ENCODE measurements around the gene SETBP1. TPM values are rescaled to one million over a fixed set of nuclear protein-coding genes. Genes with fewer than 3 reads are reported as not detected.

Gene SETBP1
- total RNA-seq, 1 experiment from 2014 or later = 14.0 TPM

DNA sequence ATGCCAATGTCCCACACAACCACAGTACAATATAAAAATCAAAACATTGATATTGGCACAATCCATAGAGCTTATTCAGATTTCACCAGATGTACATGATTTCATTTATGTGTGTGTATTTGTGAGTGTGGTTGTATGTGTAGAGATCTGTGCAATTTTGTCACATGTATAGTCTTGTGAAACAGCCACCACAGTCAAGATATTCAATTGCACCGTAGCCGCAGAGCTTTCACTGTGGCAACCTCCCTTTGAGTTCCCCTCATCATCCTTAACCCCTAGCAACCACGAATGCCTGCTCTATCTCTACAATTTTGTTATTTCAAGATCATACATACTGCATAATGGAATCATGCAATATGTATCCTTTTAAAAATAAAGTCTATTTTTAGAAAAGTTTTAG lies 391.3 kb downstream of the SETBP1 start:
- no TSS peak for BruUV-seq (replicated peaks)

DNA sequence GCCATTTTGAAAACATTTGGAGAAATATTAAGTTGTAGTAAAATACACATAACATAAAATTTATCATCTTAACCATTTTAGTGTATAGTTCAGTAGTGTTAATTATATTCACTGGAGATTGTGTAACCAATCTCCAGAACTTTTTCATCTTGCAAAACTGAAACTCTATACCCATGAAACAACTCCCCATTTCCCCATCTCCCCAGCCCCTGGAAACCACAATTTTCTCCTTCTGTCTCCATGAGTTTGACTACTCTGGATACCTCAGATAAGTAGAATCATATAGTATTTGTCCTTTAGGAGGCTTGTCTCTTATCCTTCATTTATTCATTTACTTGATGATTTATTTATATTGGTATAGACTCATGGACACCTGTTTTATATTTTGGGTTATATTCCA lies 392.9 kb downstream of the SETBP1 start:
- H3K27ac ChIP-seq (ENCODE audit: low read depth, low read length, poor library complexity, severe bottlenecking) = no peak overlapping the region
- H3K4me3 ChIP-seq (ENCODE audit: low read depth, low read length, poor library complexity, severe bottlenecking) = no peak overlapping the region
- no peaks in the 10 kb centered on the region for H3K27me3 ChIP-seq (replicated peaks; ENCODE audit: insufficient read depth, low read depth, low read length, poor library complexity)
- no peaks in the 10 kb centered on the region for H3K9me3 ChIP-seq (ENCODE audit: low read depth, low read length, poor library complexity, severe bottlenecking)
- ChIA-PET POLR2A (ENCODE audit: low non-redundant PET) (no interaction called here), CTCF (no interaction called here)
- no TSS peak for BruUV-seq (replicated peaks)
- intact Hi-C loops (cut with micrococcal nuclease; ENCODE audit: unreplicated experiment) = no loop called here
- DNase-seq (ENCODE audit: low spot score) = no peak
- H3K4me1 ChIP-seq (ENCODE audit: insufficient read depth, low read length, poor library complexity, severe bottlenecking) = no peaks in the 10 kb centered on the region
- TF ChIP-seq, protein P1, sequence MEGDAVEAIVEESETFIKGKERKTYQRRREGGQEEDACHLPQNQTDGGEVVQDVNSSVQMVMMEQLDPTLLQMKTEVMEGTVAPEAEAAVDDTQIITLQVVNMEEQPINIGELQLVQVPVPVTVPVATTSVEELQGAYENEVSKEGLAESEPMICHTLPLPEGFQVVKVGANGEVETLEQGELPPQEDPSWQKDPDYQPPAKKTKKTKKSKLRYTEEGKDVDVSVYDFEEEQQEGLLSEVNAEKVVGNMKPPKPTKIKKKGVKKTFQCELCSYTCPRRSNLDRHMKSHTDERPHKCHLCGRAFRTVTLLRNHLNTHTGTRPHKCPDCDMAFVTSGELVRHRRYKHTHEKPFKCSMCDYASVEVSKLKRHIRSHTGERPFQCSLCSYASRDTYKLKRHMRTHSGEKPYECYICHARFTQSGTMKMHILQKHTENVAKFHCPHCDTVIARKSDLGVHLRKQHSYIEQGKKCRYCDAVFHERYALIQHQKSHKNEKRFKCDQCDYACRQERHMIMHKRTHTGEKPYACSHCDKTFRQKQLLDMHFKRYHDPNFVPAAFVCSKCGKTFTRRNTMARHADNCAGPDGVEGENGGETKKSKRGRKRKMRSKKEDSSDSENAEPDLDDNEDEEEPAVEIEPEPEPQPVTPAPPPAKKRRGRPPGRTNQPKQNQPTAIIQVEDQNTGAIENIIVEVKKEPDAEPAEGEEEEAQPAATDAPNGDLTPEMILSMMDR (conservative IDR thresholded peaks at IDR 0.05; ENCODE audit: low read depth, low read length) = no peak
- TF ChIP-seq EZH2 (IDR thresholded peaks at IDR 0.05; ENCODE audit: borderline replicate concordance, low read depth, low read length, poor library complexity, severe bottlenecking) = no peak
- no peaks in the 10 kb centered on the region for H3K36me3 ChIP-seq (ENCODE audit: insufficient read depth, low read length, poor library complexity, severe bottlenecking)

More for the DNA sequence above, 391.3 kb downstream of the SETBP1 start:
- Histone ChIP-seq H3K9me3 (ENCODE audit: low read depth, low read length, poor library complexity, severe bottlenecking) (no peaks in the 10 kb centered on the region), H3K4me1 (ENCODE audit: insufficient read depth, low read length, poor library complexity, severe bottlenecking) (no peaks in the 10 kb centered on the region), H3K36me3 (ENCODE audit: insufficient read depth, low read length, poor library complexity, severe bottlenecking) (no peaks in the 10 kb centered on the region), H3K27me3 (replicated peaks; ENCODE audit: insufficient read depth, low read depth, low read length, poor library complexity) (no peaks in the 10 kb centered on the region), H3K4me3 (ENCODE audit: low read depth, low read length, poor library complexity, severe bottlenecking) (no peak overlapping the region), H3K27ac (ENCODE audit: low read depth, low read length, poor library complexity, severe bottlenecking) (no peak overlapping the region)
- intact Hi-C loops (cut with micrococcal nuclease; ENCODE audit: unreplicated experiment) = no loop called here
- no peak for DNase-seq (ENCODE audit: low spot score)
- TF ChIP-seq EZH2 (IDR thresholded peaks at IDR 0.05; ENCODE audit: borderline replicate concordance, low read depth, low read length, poor library complexity, severe bottlenecking) = no peak
- TF ChIP-seq, protein P1 (conservative IDR thresholded peaks at IDR 0.05; ENCODE audit: low read depth, low read length) = no peak
- ChIA-PET POLR2A (ENCODE audit: low non-redundant PET) (interaction anchor here (0.9 kb wide), 1 partner anchor 37 kb away, joined by 3 read pairs; no protein-coding TSS in a partner anchor), CTCF (no interaction called here)

DNA sequence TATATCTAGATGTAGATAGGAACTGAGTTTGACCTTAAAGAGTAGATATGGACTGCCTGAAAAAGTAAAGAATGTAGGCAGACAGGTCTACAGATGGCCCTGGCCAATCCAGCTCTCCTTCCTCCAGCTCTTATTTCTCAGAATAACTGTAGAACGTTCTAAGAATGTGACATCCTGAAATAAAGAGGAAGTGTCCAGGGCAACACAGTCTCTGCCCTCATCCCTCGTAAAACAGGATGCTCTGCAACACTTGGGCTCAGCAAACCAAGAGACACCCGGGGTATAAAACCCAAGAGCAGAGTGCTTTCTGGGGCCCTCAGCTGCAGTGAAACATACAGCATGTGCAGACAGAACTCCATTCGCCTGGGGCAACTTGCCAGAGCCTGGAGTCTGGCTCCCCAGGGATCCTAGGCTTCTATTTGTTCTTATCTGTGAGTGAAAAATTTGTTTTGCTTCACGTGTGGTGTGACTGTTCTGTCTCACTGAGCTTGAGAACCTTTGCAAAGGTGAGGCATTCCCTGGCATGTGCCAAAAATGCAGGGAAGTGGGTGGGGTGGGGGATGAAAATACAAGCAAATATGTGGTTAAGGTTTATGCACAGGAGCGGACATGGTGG lies 401.0 kb downstream of the SETBP1 start:
- ChIA-PET POLR2A (ENCODE audit: low non-redundant PET) (no interaction called here), CTCF (no interaction called here)
- no peaks in the 10 kb centered on the region for H3K36me3 ChIP-seq (ENCODE audit: insufficient read depth, low read length, poor library complexity, severe bottlenecking)
- no peak for DNase-seq (ENCODE audit: low spot score)
- H3K9me3 ChIP-seq (ENCODE audit: low read depth, low read length, poor library complexity, severe bottlenecking) = no peaks in the 10 kb centered on the region
- TF ChIP-seq, protein P1 (conservative IDR thresholded peaks at IDR 0.05; ENCODE audit: low read depth, low read length) = no peak
- TF ChIP-seq EZH2 (IDR thresholded peaks at IDR 0.05; ENCODE audit: borderline replicate concordance, low read depth, low read length, poor library complexity, severe bottlenecking) = no peak
- no peaks in the 10 kb centered on the region for H3K4me1 ChIP-seq (ENCODE audit: insufficient read depth, low read length, poor library complexity, severe bottlenecking)
- H3K4me3 ChIP-seq (ENCODE audit: low read depth, low read length, poor library complexity, severe bottlenecking) = no peak overlapping the region
- no peaks in the 10 kb centered on the region for H3K27me3 ChIP-seq (replicated peaks; ENCODE audit: insufficient read depth, low read depth, low read length, poor library complexity)
- H3K27ac ChIP-seq (ENCODE audit: low read depth, low read length, poor library complexity, severe bottlenecking) = no peak overlapping the region
- BruUV-seq (replicated peaks) = no TSS peak
- intact Hi-C loops (cut with micrococcal nuclease; ENCODE audit: unreplicated experiment) = no loop called here
